Activated CD4-positive, alpha-beta T cell treated with anti-CD3 and anti-CD28 coated beads, Interleukin-2, amount 10 ng/mL, durations not matched to agents 24 days and 14 days (primary cell): ENCODE measurements around the gene SLF2. TPM values are rescaled to one million over a fixed set of nuclear protein-coding genes. Genes with fewer than 3 reads are reported as not detected.
A peak's percentile ranks its signal among the peaks of the same experiment; 100 is the strongest.
"Not testable (repeated sequence)": the region's sequence is repeated elsewhere in the genome, so short reads cannot be mapped to it uniquely, and the experiment has no call there.

Experiments used
- DNase-seq: peaks from one replicate; pipeline ENCODE4 v3.0.0; 2022
- H3K27ac Mint-ChIP-seq: one replicate; pipeline ENCODE4 v1.8.0; 2022; ENCODE audit warnings: mild to moderate bottlenecking, mixed read lengths
- H3K27me3 Mint-ChIP-seq: one replicate; pipeline ENCODE4 v1.8.0; 2022; ENCODE audit warnings: mixed read lengths
- H3K36me3 Mint-ChIP-seq: one replicate; pipeline ENCODE4 v1.8.0; 2022; ENCODE audit warnings: low read depth, mild to moderate bottlenecking, mixed read lengths
- H3K4me1 Mint-ChIP-seq: one replicate; pipeline ENCODE4 v1.8.0; 2021; ENCODE audit warnings: mixed read lengths
- H3K4me3 Mint-ChIP-seq: one replicate; pipeline ENCODE4 v1.8.0; 2022; ENCODE audit warnings: mild to moderate bottlenecking, moderate library complexity, mixed read lengths
- H3K9me3 Mint-ChIP-seq: one replicate; pipeline ENCODE4 v1.8.0; 2021; ENCODE audit warnings: mixed read lengths
- intact Hi-C: fragments of 100-400 bp; cut with micrococcal nuclease; formaldehyde crosslinking; loops from one replicate; pipeline ENCODE4 v1.15.1; 2023
- total RNA-seq: library from RNA; stranded (reverse); gene quantifications from 2 replicates; pipeline ENCODE4 v1.2.3, GENCODE V29; 2022

SLF2 gene
- total RNA-seq, 1 donor from 2014 or later = 35.3 TPM

DNA sequence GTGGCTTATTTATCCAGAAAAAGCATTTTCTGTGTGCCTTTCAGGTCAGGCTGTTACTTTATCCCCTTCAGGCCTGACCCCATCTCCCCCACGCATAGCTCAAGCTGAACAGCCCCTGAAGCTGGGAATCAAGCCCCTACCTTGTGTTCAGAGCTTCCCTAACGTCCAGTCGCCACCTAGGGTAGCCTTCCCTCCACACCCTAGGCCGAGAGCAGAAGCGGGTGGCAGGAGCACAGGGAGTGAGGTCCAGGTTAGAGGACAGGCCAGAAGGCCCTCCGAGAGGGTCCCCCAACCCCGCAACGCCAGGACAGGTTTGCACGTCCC, 56.1 kb downstream of the SLF2 start:
- H3K27me3 Mint-ChIP-seq = peaks cover 6% of the 10 kb centered on the region
- H3K27ac Mint-ChIP-seq = no peak overlapping the region
- H3K4me1 Mint-ChIP-seq = peaks cover 6% of the 10 kb centered on the region
- no peak for DNase-seq
- H3K36me3 Mint-ChIP-seq = peaks cover 6% of the 10 kb centered on the region
- peak overlapping the region; percentile 72 for H3K4me3 Mint-ChIP-seq
- intact Hi-C loops = loop anchor here (1.0 kb wide), 2 partner anchors 27 to 45 kb away; no protein-coding TSS in a partner anchor
- H3K9me3 Mint-ChIP-seq = no peaks in the 10 kb centered on the region

DNA sequence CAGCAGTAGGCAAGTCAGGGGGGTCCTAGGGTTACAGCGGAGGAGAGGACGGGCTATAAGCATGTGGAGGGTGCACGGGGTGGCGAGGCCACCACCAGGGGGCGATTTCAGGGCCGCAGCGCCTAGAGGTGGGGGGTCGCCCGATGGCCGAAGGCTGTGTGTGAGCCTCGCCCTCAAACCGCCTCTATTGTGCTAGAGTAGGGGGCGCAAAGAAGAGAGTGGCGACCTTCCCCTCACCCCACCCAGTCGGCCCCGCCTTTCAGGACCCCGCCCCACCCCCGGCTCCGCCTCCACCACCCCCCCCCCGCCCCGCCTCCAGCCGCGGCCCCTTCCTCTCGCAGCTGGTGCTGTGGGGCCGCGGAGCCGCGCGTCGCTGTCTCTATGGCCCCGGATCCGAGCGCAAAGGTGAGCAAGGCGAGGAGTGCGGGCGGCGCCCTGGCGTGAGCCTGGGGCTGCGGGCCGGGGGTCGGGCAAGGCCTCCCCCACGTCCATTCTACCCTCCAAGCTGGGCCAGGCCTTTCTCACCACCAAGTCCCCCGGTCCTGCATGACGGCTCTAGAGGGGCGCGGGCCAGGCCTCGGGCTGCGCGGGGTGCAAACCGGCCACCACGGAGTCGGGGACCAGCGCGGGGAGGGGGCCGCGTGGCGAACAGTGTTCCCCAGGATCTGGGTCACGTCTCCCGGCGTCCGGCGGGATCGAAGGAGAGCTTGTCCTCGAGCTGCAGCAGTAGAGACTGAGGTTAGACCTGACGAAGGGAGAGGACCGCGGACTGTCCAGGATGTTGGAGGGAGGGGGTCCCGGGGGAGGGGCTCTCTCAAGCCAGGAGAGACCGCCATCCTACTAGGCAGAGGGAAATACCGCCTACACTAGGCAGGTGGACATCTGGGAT, 56.7 kb downstream of the SLF2 start, which contains the start of gene SEMA4G:
SEMA4G (plus strand) TSS at position 318 of the 889 bp plus-strand sequence. CDS start 3,409 bp downstream, outside the sequence.
- Mint-ChIP-seq H3K27ac (no peak within 1 kb of the TSS), H3K4me3 (peak within 1 kb of the TSS; percentile 72), H3K9me3 (no peaks in the 10 kb centered on the region), H3K36me3 (peaks cover 6% of the 10 kb centered on the region), H3K27me3 (peaks cover 6% of the 10 kb centered on the region), H3K4me1 (peaks cover 6% of the 10 kb centered on the region)
- peak; percentile 82 for DNase-seq
- intact Hi-C loops = loop anchor here (1.0 kb wide), 2 partner anchors 27 to 45 kb away; no protein-coding TSS in a partner anchor

DNA sequence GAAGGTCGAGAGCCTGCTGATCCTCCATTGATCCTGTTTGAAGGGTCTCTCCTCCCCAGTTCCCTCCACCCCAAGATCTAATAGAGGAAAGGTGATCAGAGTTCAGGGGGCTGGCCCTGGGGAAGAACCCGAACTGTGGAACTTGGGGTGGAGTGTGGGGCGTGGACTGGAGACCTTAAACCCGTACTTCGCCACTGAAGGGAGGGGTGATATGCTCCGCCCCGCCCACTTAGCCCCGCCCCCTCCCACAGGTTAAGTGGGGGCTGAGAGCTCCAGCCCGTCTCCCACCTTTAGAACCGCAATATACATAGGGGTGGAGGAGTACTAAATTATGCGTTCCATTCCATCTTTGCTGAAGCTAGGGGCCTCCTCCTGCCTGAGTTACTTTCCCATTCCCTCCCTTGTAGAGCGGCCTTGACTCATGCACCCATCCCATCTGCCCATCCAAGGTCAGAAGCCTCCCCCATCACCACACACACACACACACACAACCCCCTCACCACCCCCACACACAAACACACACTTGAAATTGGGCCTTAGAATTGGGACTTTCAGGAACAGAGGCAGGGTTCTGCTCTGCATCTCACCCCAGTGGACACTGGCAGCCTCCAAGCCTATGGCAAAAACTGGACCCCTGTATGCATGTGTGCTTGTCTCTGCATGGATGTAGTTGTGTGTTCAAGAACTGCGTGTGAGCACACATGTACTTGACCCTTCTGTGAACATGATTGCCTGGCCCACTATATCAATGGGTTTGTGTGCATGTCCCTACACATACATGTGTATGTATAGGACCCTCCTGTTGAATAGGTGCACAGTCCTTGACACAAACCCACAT, 57.5 kb downstream of the SLF2 start:
- Mint-ChIP-seq H3K4me1 (peaks cover 6% of the 10 kb centered on the region), H3K4me3 (peak overlapping the region; percentile 71), H3K27me3 (peaks cover 6% of the 10 kb centered on the region), H3K9me3 (no peaks in the 10 kb centered on the region), H3K27ac (no peak overlapping the region), H3K36me3 (peaks cover 6% of the 10 kb centered on the region)
- DNase-seq = peak; percentile 68
- intact Hi-C loops = no loop called here

DNA sequence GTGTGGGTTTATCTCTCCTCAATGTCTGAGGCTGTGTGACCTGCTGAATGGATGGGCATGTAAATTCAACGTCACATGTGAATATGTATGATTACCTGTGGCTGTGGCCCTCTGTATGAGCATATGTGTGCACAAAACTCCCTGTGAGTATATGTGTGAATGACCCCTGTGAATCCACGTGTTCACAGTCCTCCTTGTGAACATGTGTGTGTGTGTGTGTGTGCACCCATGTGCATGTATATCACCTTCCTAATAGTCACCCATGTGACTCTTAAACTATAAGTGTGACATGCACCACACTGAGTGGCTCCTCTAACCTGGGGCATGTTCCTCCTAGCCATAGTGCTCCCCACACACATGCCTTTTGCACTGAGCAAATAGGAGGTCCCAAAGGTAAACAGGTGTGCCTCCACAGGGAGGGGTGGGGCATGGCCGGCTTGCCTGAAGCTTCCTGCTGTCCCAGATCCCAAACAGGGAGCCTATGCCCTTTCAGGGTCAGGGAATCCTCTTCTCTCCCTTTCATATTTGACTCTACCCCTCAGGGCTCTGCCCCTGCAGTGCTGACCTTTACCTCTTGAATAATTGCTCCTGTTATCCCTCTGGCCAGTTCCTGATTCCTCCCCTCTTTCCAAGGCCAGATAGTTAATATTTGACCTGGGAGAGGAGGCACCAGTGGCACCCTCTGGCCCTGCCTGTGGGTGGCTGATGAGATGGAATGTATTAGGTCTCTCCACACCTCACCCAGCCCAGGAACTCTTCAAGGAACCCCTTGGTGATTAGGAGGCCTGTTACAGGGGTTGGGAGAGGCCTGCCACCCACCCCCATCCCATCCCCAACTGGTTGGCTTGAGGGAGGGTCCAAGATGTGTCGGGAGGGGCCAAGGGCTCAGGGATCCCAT, 58.4 kb downstream of the SLF2 start:
- Mint-ChIP-seq H3K27me3 (peaks cover 6% of the 10 kb centered on the region), H3K4me3 (peak overlapping the region; percentile 71)

DNA sequence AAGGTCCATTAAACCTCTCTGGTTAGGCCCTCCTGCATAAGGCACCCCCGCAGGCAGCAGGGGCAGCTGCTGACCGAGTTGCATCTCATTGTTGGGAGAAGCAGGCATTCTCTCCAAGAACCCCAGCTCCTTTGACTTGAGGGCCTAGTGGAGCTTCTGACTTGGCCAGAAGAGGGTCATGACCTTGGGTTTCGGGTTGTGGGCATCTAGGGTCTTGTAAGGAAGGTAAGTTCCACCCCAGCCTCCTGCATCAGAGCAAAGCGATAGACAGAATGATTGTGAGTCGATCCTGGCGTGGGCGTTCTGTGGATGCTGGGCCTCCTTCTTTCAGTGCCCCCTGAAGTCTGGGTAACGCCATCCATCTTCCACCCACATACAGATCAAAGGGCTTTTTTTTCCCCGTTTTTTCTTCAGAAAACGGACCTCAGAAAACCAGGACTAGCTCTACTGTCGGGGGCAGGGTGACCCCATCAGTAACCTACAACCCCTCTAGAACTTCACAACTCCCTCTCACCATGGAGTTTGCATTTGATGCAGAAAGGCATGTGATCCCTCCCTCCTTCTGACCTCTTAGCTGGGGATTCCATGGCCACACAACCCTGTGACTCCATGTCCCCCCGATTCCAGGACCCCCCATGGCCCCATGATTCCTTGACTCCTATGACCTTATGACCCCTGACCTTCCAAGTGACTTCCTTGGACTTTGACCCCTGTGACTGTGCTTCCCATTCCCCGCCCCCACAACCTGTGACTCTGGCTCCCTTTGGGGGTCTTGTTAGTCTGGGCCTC, 59.5 kb downstream of the SLF2 start:
- no peak overlapping the region for H3K27ac Mint-ChIP-seq

More for the DNA sequence above, 58.4 kb downstream of the SLF2 start:
- intact Hi-C loops = no loop called here
- Mint-ChIP-seq H3K36me3 (peaks cover 2% of the 10 kb centered on the region), H3K4me1 (peaks cover 6% of the 10 kb centered on the region), H3K9me3 (no peaks in the 10 kb centered on the region), H3K27ac (no peak overlapping the region)
- DNase-seq = no peak

DNA sequence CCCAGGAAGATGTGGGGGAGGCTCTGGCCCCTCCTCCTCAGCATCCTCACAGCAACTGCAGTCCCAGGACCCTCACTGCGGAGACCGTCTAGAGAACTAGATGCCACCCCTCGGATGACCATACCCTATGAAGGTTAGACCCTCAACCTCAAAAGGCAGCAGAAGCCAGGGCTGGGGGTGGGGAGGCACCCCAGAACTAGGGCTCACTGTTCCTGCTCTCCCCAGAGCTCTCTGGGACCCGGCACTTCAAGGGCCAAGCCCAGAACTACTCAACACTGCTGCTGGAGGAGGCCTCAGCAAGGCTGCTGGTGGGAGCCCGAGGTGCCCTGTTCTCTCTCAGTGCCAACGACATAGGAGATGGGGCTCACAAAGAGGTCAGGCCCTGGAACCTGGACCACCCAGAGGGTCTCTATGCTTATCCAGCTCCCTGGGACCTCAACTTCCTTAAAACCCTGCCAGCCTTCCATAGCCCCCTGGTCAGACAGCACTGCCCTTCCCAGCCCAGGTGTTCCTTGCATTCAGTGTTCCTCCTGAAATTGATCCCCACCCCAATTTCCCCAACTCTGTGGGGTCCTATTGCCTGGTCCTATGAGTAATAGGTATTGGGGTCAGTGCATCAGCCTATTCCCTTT, 60.3 kb downstream of the SLF2 start:
- DNase-seq = no peak
- Mint-ChIP-seq H3K27me3 (peaks cover 6% of the 10 kb centered on the region), H3K36me3 (no peaks in the 10 kb centered on the region), H3K9me3 (no peaks in the 10 kb centered on the region), H3K4me1 (peaks cover 6% of the 10 kb centered on the region), H3K27ac (no peak overlapping the region), H3K4me3 (no peak overlapping the region)
- intact Hi-C loops = no loop called here

More for the DNA sequence above, 59.5 kb downstream of the SLF2 start:
- no peak overlapping the region for H3K4me3 Mint-ChIP-seq
- DNase-seq = no peak
- no peaks in the 10 kb centered on the region for H3K9me3 Mint-ChIP-seq
- peaks cover 2% of the 10 kb centered on the region for H3K36me3 Mint-ChIP-seq
- H3K4me1 Mint-ChIP-seq = peaks cover 6% of the 10 kb centered on the region
- peaks cover 6% of the 10 kb centered on the region for H3K27me3 Mint-ChIP-seq
- intact Hi-C loops = no loop called here

DNA sequence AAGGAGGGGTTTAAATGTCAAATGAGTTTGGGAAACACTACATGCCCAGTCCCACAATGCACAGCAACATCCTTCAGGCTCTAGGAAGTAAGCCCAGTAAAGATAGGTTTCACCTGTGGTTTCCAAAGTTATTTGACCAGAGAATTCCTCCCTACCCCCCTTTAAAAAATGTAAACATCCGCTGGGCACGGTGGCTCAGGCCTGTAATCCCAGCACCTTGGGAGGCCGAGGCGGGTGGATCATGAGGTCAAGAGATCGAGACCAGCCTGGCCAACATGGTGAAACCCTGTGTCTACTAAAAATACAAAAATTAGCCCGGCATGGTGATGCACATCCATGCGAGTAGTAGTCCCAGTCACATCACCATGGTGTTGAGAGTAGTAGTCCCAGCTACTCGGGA, 62.6 kb downstream of the SLF2 start:
- intact Hi-C loops, H3K4me1 Mint-ChIP-seq, H3K4me3 Mint-ChIP-seq, H3K27me3 Mint-ChIP-seq, H3K9me3 Mint-ChIP-seq, DNase-seq, H3K36me3 Mint-ChIP-seq, H3K27ac Mint-ChIP-seq: not testable (repeated sequence)

DNA sequence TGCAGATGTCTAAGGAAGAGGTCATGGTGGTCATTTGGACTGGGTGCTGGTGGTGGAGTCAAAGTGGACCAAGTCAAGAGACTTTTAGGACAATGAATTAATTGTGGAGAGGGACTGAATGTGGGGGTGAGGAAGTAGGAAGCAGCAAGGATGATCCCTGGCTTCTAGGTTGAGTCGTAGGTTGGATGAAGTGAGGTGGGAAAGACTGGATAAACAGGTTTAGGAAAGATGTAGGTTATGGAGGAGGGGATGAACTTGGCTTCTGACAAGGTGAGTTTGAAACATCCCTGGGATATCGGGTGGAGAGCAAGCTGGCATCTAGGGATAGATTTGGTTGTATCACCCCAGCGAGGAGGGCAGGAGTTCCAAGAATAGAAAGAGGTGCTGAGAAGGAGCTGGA, 64.1 kb downstream of the SLF2 start:
- intact Hi-C loops = no loop called here
- Mint-ChIP-seq H3K9me3 (no peaks in the 10 kb centered on the region), H3K27me3 (peaks cover 2% of the 10 kb centered on the region), H3K4me3 (no peak overlapping the region), H3K27ac (no peak overlapping the region), H3K4me1 (no peaks in the 10 kb centered on the region), H3K36me3 (no peaks in the 10 kb centered on the region)
- DNase-seq = no peak

DNA sequence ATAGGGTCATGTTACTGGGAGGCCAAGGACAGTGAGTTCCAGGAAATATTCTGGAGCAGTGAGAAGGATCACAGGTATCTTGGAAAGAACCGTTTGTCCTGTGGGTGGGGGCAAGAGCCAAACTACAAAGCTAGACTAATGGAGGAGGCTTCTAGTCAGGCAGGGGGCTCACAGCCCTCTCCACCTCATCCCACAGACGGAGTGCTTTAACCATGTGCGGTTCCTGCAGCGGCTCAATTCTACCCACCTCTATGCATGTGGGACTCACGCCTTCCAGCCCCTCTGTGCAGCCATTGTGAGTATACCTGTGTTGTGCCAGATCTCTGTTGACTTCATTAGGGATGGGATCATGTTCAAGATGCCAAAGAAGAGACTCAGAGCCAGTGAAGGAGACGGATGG, 64.7 kb downstream of the SLF2 start:
- no peaks in the 10 kb centered on the region for H3K9me3 Mint-ChIP-seq
- peaks cover 2% of the 10 kb centered on the region for H3K27me3 Mint-ChIP-seq
- H3K36me3 Mint-ChIP-seq = no peaks in the 10 kb centered on the region
- H3K4me3 Mint-ChIP-seq = no peak overlapping the region
- no peak for DNase-seq
- intact Hi-C loops = no loop called here
- H3K27ac Mint-ChIP-seq = no peak overlapping the region
- H3K4me1 Mint-ChIP-seq = no peaks in the 10 kb centered on the region

DNA sequence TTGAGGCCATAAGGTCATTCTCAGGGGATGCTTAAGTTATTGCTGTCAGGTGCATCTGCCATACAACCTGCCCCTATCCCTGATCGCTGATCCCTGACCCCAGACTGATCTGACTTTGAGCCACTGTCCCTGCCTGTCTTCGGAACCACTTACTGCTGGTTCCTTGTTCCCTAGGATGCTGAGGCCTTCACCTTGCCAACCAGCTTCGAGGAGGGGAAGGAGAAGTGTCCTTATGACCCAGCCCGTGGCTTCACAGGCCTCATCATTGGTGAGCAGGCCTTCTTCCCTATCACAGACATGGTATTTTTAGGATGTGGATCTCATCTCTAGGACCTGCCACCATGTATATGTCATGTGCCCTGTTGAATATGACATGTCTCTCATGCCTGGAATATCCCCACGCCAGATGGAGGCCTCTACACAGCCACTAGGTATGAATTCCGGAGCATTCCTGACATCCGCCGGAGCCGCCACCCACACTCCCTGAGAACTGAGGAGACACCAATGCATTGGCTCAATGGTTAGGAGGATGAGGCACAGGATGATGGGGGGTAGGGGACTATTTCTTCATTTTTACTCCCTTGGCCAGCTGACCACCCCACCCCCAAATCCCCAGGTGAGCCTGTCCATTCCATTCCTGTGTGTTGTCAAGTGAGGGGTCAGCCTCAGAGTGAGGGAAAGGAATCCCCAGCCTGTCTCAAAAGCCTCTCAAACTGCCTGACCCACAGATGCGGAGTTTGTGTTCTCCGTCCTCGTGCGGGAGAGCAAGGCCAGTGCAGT, 65.5 kb downstream of the SLF2 start:
- Mint-ChIP-seq H3K27ac (no peak overlapping the region), H3K4me1 (no peaks in the 10 kb centered on the region), H3K9me3 (no peaks in the 10 kb centered on the region), H3K36me3 (peaks cover 2% of the 10 kb centered on the region), H3K27me3 (peaks cover 2% of the 10 kb centered on the region), H3K4me3 (no peak overlapping the region)
- intact Hi-C loops = no loop called here
- no peak for DNase-seq

DNA sequence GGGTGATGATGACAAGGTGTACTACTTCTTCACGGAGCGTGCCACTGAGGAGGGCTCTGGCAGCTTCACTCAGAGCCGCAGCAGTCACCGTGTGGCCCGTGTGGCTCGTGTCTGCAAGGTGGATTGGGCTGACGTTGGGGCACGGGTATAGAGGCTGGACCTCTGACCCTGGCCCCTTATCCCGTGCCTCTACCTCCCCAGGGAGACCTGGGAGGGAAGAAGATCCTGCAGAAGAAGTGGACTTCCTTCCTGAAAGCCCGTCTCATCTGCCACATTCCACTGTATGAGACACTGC, 66.1 kb downstream of the SLF2 start:
- DNase-seq = no peak
- H3K4me1 Mint-ChIP-seq = no peaks in the 10 kb centered on the region
- H3K27me3 Mint-ChIP-seq = no peaks in the 10 kb centered on the region
- intact Hi-C loops = no loop called here
- no peak overlapping the region for H3K4me3 Mint-ChIP-seq
- H3K36me3 Mint-ChIP-seq = peaks cover 2% of the 10 kb centered on the region
- H3K9me3 Mint-ChIP-seq = no peaks in the 10 kb centered on the region
- H3K27ac Mint-ChIP-seq = no peak overlapping the region

DNA sequence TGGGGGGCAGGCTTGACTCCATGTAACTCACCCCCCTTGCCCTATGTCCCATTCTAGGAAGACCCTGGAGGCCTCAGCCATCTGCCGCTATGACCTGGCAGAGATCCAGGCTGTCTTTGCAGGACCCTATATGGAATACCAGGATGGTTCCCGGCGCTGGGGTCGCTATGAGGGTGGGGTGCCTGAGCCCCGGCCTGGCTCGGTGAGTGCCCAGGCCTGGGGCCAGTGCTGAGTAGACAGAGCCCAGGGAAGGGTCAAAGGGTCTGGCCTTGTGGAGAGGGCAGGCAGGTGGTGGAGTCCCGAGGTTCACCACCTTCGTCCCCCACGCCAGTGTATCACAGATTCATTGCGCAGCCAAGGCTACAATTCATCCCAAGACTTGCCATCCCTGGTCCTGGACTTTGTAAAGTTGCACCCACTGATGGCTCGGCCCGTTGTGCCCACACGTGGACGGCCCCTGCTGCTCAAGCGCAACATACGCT, 67.1 kb downstream of the SLF2 start:
- H3K27me3 Mint-ChIP-seq = no peaks in the 10 kb centered on the region
- intact Hi-C loops = no loop called here
- H3K4me1 Mint-ChIP-seq = peaks cover 3% of the 10 kb centered on the region
- no peak for DNase-seq
- H3K27ac Mint-ChIP-seq = no peak overlapping the region
- H3K36me3 Mint-ChIP-seq = peaks cover 4% of the 10 kb centered on the region
- H3K9me3 Mint-ChIP-seq = no peaks in the 10 kb centered on the region
- no peak overlapping the region for H3K4me3 Mint-ChIP-seq
